ENCODE data around the gene RLBP1. TPM values are rescaled to one million over a fixed set of nuclear protein-coding genes. Genes with fewer than 3 reads are reported as not detected.

RLBP1 gene
- total and polyA plus RNA-seq, 2 of the 13 experiments (the other 11 are each of a cell fraction or from before 2014, with no cell fraction given), result 0.07 TPM; not detected in 1

DNA sequence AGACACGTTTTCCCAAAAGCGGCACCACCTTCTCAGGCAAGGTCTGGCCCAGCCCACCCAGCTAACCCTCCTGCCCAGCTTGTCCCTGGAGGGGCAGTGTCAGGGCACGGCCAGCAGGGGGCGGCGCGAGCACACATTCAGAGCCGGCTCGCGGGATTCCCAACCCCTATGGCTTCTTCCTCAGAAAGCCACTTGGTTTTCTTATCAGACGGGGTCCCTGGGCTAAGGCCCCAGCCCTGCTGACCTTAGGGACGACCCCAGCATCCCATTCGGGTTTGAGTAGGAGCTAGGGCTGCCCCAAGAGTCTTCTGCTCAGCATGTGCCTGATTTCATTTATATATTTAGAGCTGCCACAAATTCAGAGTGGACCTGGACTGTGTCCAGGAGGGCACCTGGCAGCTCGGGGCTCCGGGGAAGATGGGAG, 14.5 kb downstream of the RLBP1 start (continued):
- TF ChIP-seq ARID5B (CRISPR knock-in tag; IDR thresholded peaks at IDR 0.05) (0 out of 2 replicates have a peak, but pooled peaks have one; percentile 23), TEAD3 (CRISPR knock-in tag; optimal IDR thresholded peaks at IDR 0.05; ENCODE audit: borderline replicate concordance) (peak; percentile 16), ZNF331 (CRISPR knock-in tag; IDR thresholded peaks at IDR 0.05) (0 out of 2 replicates have a peak, but pooled peaks have one; percentile 49), KLF16 (CRISPR knock-in tag; IDR thresholded peaks at IDR 0.05) (0 out of 4 replicates have a peak, but pooled peaks of 1 of the 2 experiments have one; percentile 40), HNF1B (CRISPR knock-in tag; IDR thresholded peaks at IDR 0.05) (0 out of 2 replicates have a peak, but pooled peaks have one; percentile 35), ZNF768 (CRISPR knock-in tag; IDR thresholded peaks at IDR 0.05) (peak; percentile 39; the same call in 1 of the 2 replicates), ZBTB7B (CRISPR knock-in tag; IDR thresholded peaks at IDR 0.05) (peak; percentile 44; the same call in 1 of the 2 replicates), TSC22D2 (CRISPR knock-in tag; IDR thresholded peaks at IDR 0.05; ENCODE audit: borderline replicate concordance) (0 out of 2 replicates have a peak, but pooled peaks have one; percentile 42), ZNF17 (CRISPR knock-in tag; IDR thresholded peaks at IDR 0.05) (no peak)
- TF ChIP-seq, protein P1, sequence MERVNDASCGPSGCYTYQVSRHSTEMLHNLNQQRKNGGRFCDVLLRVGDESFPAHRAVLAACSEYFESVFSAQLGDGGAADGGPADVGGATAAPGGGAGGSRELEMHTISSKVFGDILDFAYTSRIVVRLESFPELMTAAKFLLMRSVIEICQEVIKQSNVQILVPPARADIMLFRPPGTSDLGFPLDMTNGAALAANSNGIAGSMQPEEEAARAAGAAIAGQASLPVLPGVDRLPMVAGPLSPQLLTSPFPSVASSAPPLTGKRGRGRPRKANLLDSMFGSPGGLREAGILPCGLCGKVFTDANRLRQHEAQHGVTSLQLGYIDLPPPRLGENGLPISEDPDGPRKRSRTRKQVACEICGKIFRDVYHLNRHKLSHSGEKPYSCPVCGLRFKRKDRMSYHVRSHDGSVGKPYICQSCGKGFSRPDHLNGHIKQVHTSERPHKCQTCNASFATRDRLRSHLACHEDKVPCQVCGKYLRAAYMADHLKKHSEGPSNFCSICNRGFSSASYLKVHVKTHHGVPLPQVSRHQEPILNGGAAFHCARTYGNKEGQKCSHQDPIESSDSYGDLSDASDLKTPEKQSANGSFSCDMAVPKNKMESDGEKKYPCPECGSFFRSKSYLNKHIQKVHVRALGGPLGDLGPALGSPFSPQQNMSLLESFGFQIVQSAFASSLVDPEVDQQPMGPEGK (CRISPR knock-in tag; IDR thresholded peaks at IDR 0.05), result 0 out of 2 replicates have a peak, but pooled peaks have one; percentile 34

Measured in HepG2 (cell line).